Smooth muscle cell (in vitro differentiated cells): Measurements from ENCODE around the gene DNER. TPM values are rescaled to one million over a fixed set of nuclear protein-coding genes. Genes with fewer than 3 reads are reported as not detected.

Experiments
- DNase-seq: peaks from one replicate; lab custom pipeline; 2025; ENCODE audit not compliant: unreplicated experiment; lab: John Stamatoyannopoulos, UW
- H2AFZ ChIP-seq: fragments of 200-600 bp; sonication (generic); 2 replicates; pipeline ENCODE4 v1.6.0; 2016; ENCODE audit warnings: antibody characterized with exemption, low read depth, mild to moderate bottlenecking
- H3F3A ChIP-seq: fragments of 200-600 bp; sonication (generic); 2 replicates; pipeline ENCODE4 v1.6.0; 2017; ENCODE audit warnings: antibody characterized with exemption, low read depth
- H3K27ac ChIP-seq: fragments of 200-600 bp; sonication (generic); 2 replicates; pipeline ENCODE4 v1.5.1; 2016; ENCODE audit warnings: low read depth, mild to moderate bottlenecking
- H3K27me3 ChIP-seq: fragments of 200-600 bp; sonication (generic); 2 replicates; pipeline ENCODE4 v1.6.1; 2016; ENCODE audit warnings: low read depth, mild to moderate bottlenecking
- H3K36me3 ChIP-seq: fragments of 200-600 bp; sonication (generic); 2 replicates; pipeline ENCODE4 v1.5.1; 2016; ENCODE audit warnings: low read depth
- H3K4me1 ChIP-seq: fragments of 200-600 bp; sonication (generic); 2 replicates; pipeline ENCODE4 v1.5.1; 2016; ENCODE audit warnings: low read depth
- H3K4me2 ChIP-seq: fragments of 200-600 bp; sonication (generic); 2 replicates; pipeline ENCODE4 v1.6.0; 2016; ENCODE audit warnings: mild to moderate bottlenecking
- H3K4me3 ChIP-seq: fragments of 200-600 bp; sonication (generic); 2 replicates; pipeline ENCODE4 v1.5.1; 2016; ENCODE audit warnings: mild to moderate bottlenecking
- H3K79me2 ChIP-seq: fragments of 200-600 bp; sonication (generic); 2 replicates; pipeline ENCODE4 v1.6.0; 2016; ENCODE audit warnings: low read depth, mild to moderate bottlenecking
- H3K9ac ChIP-seq: fragments of 200-600 bp; sonication (generic); 2 replicates; pipeline ENCODE4 v1.6.0; 2016; ENCODE audit warnings: low read depth
- H3K9me3 ChIP-seq: fragments of 200-600 bp; sonication (generic); replicated peaks from 2 replicates; pipeline ENCODE4 v1.5.1; 2016; ENCODE audit warnings: low read depth
- H4K20me1 ChIP-seq: fragments of 200-600 bp; sonication (generic); 2 replicates; pipeline ENCODE4 v1.6.0; 2016; ENCODE audit warnings: low read depth
- CTCF ChIP-seq: fragments of 200-600 bp; sonication (generic); IDR thresholded peaks from 2 replicates; pipeline ENCODE4 v1.5.1; 2017; ENCODE audit warnings: borderline replicate concordance, mild to moderate bottlenecking, antibody characterized with exemption; ENCODE audit not compliant: insufficient read depth, poor library complexity, severe bottlenecking
- WGBS: methylation state at CpG from one replicate; pipeline ENCODE4 v1.1.7; 2016; ENCODE audit warnings: low lambda C conversion rate; 5-methylcytosine and 5-hydroxymethylcytosine counted together
- polyA plus RNA-seq: library from polyadenylated mRNA; unstranded; fragments of >200 nt; fragmentation: Nextera tagmentation; extraction: Ambion mirVana; gene quantifications from 2 replicates; pipeline ENCODE4 v1.2.1, GENCODE V29; 2016
- total RNA-seq: library from RNA; depleted of rRNA; stranded (reverse); fragments of >200 nt; gene quantifications from 2 replicates; pipeline ENCODE4 v1.2.3, GENCODE V29; 2014

The DNER gene
- total and polyA plus RNA-seq, 2 experiments from 2014 or later: 0.31 to 0.61 TPM

GRCh38 chr2:229387866-229388265 lies 326.5 kb downstream of the DNER start:
- DNase-seq: no peak
- WGBS: 96% methylated on average over 5 of the region's 5 CpGs
- Histone ChIP-seq H3K27me3 (no peaks in the 10 kb centered on the region), H3K4me3 (no peak overlapping the region), H3F3A (no peaks in the 10 kb centered on the region), H4K20me1 (no peaks in the 10 kb centered on the region), H3K36me3 (no peaks in the 10 kb centered on the region), H3K27ac (no peak overlapping the region), H3K9me3 (no peaks in the 10 kb centered on the region), H2AFZ (no peak overlapping the region), H3K4me2 (no peak overlapping the region), H3K79me2 (no peaks in the 10 kb centered on the region), H3K9ac (no peak overlapping the region), H3K4me1 (no peaks in the 10 kb centered on the region)
- TF ChIP-seq CTCF: no peak

- Histone ChIP-seq H3K9me3 (no peaks in the 10 kb centered on the region), H3K27me3 (no peaks in the 10 kb centered on the region), H3K4me1 (no peaks in the 10 kb centered on the region), H2AFZ (no peak overlapping the region), H3K27ac (no peak overlapping the region), H4K20me1 (no peaks in the 10 kb centered on the region), H3K4me2 (no peak overlapping the region), H3K4me3 (no peak overlapping the region), H3K79me2 (no peaks in the 10 kb centered on the region), H3K36me3 (no peaks in the 10 kb centered on the region), H3K9ac (no peak overlapping the region), H3F3A (no peaks in the 10 kb centered on the region)
- TF ChIP-seq CTCF: no peak
- DNase-seq: no peak
- 91% methylated on average over 5 of the region's 5 CpGs for WGBS
These were observed 334.2 kb downstream of the DNER start for GRCh38 chr2:229380101-229380625.

GRCh38 chr2:229378386-229378785 lies 336.0 kb downstream of the DNER start:
- H4K20me1 ChIP-seq: no peaks in the 10 kb centered on the region
- no peaks in the 10 kb centered on the region for H3K27me3 ChIP-seq
- 84% methylated on average over 3 of the region's 3 CpGs for WGBS
- no peak for DNase-seq
- no peak overlapping the region for H3K4me2 ChIP-seq
- H3K36me3 ChIP-seq: no peaks in the 10 kb centered on the region
- no peaks in the 10 kb centered on the region for H3F3A ChIP-seq
- no peak overlapping the region for H3K9ac ChIP-seq
- no peak overlapping the region for H3K27ac ChIP-seq
- no peaks in the 10 kb centered on the region for H3K79me2 ChIP-seq
- H3K4me3 ChIP-seq: no peak overlapping the region
- no peaks in the 10 kb centered on the region for H3K9me3 ChIP-seq
- TF ChIP-seq CTCF: no peak
- no peaks in the 10 kb centered on the region for H3K4me1 ChIP-seq
- H2AFZ ChIP-seq: no peak overlapping the region

- H3K4me3 ChIP-seq: no peak overlapping the region
- no peaks in the 10 kb centered on the region for H3K9me3 ChIP-seq
- no peaks in the 10 kb centered on the region for H4K20me1 ChIP-seq
- H3K79me2 ChIP-seq: no peaks in the 10 kb centered on the region
- TF ChIP-seq CTCF: no peak
- H2AFZ ChIP-seq: no peak overlapping the region
- H3F3A ChIP-seq: no peaks in the 10 kb centered on the region
- H3K36me3 ChIP-seq: no peaks in the 10 kb centered on the region
- no peaks in the 10 kb centered on the region for H3K27me3 ChIP-seq
- no peaks in the 10 kb centered on the region for H3K4me1 ChIP-seq
- H3K27ac ChIP-seq: no peak overlapping the region
- no peak overlapping the region for H3K9ac ChIP-seq
- H3K4me2 ChIP-seq: no peak overlapping the region
- WGBS: 80% methylated on average over 1 of the region's 1 CpG
- no peak for DNase-seq
These were observed 337.5 kb downstream of the DNER start for GRCh38 chr2:229376866-229377265.
